ENCODE results near the gene LONRF3. TPM values are rescaled to one million over a fixed set of nuclear protein-coding genes. Genes with fewer than 3 reads are reported as not detected.

LONRF3 gene
- total and polyA plus RNA-seq, 2 of the 8 experiments (the other 6 are each of a cell fraction or from before 2014, with no cell fraction given): 0.11 TPM; not detected in 1

- no peak overlapping the region for H2AFZ ChIP-seq (ENCODE audit: low read length)
- H3K27me3 ChIP-seq (replicated peaks in 1 of 4; ENCODE audit: control insufficient read depth in 3 of 4, extremely low read depth in 1 of 4, insufficient read depth in 3 of 4, low read length in 3 of 4): no peaks in the 10 kb centered on the region
- no peak for FAIRE-seq
Observed at GRCh38 chrX:119062750-119063374, 88.4 kb downstream of the LONRF3 start.

More at GRCh38 chrX:119062750-119063374, 88.4 kb downstream of the LONRF3 start:
- Histone ChIP-seq H3K9ac (replicated peaks in 1 of 4; ENCODE audit: extremely low read depth in 1 of 4, low read depth in 3 of 4, low read length in 3 of 4) (no peak overlapping the region), H3K9me3 (ENCODE audit: insufficient read depth in 2 of 2, low read depth in 1 of 2, low read length in 1 of 2) (no peaks in the 10 kb centered on the region), H3K4me2 (ENCODE audit: insufficient read depth in 1 of 2, low read depth in 2 of 2, low read length in 2 of 2) (no peak overlapping the region), H4K91ac (replicated peaks; ENCODE audit: insufficient read length, low read length) (no peak overlapping the region), H2AK5ac (ENCODE audit: low read depth, low read length) (no peak overlapping the region), H3K4me3 (ENCODE audit: extremely low read depth in 1 of 4, insufficient read depth in 2 of 4, low read depth in 3 of 4, low read length in 4 of 4) (no peak overlapping the region), H3K23me2 (ENCODE audit: low read depth, low read length) (no peaks in the 10 kb centered on the region), H3K4me1 (replicated peaks in 1 of 4; ENCODE audit: control insufficient read depth in 3 of 4, insufficient read depth in 4 of 4, low read length in 3 of 4) (peaks cover 0 to 3% (median 0%) of the 10 kb centered on the region in 4 experiments; a peak in 2 of 7 replicates), H3K27ac (ENCODE audit: low read depth, low read length) (no peak overlapping the region), H3K14ac (ENCODE audit: insufficient read length) (no peak overlapping the region), H2BK5ac (ENCODE audit: low read depth, low read length) (no peak overlapping the region), H4K20me1 (replicated peaks in 1 of 2; ENCODE audit: control insufficient read depth in 1 of 2, insufficient read depth in 2 of 2, low read length in 2 of 2) (no peaks in the 10 kb centered on the region), H2BK12ac (ENCODE audit: low read depth, low read length) (no peak overlapping the region), H3K79me2 (ENCODE audit: control insufficient read depth in 1 of 2, insufficient read depth in 2 of 2, low read length in 2 of 2) (no peaks in the 10 kb centered on the region), H2BK120ac (replicated peaks; ENCODE audit: low read depth, low read length) (no peak overlapping the region), H2BK15ac (ENCODE audit: low read length) (no peak overlapping the region), H3K36me3 (ENCODE audit: control insufficient read depth in 2 of 4, insufficient read depth in 4 of 4, low read length in 3 of 4) (no peaks in the 10 kb centered on the region), H3K4ac (replicated peaks; ENCODE audit: insufficient read length, low read depth, low read length) (no peak overlapping the region), H3K23ac (ENCODE audit: insufficient read length) (no peak overlapping the region), H4K5ac (ENCODE audit: insufficient read length, low read depth, low read length) (no peak overlapping the region), H2BK20ac (ENCODE audit: low read length) (no peak overlapping the region), H3K79me1 (ENCODE audit: low read depth, low read length) (no peaks in the 10 kb centered on the region), H3K56ac (replicated peaks; ENCODE audit: insufficient read length, low read depth, low read length) (no peak overlapping the region), H4K8ac (ENCODE audit: extremely low read depth, insufficient read depth, low read length) (no peak overlapping the region), H3K18ac (ENCODE audit: extremely low read depth, low read length) (no peak overlapping the region)
- ChIA-PET CTCF (ENCODE audit: partially characterized antibody) (interaction anchor here (0.5 to 1.2 kb wide), 5 partner anchors 58 to 358 kb away, joined by 3 to 4 read pairs (median 3); no protein-coding TSS in a partner anchor), POLR2A (ENCODE audit: partially characterized antibody) (no interaction called here)
- 65% methylated on average over 6 of the region's 6 CpGs; no CpG with 5 or more reads in 1 of the 2 experiments for WGBS, 2 experiments (ENCODE audit: extremely low coverage in 1 of 2, insufficient coverage in 1 of 2, insufficient read length in 1 of 2, insufficient replicate concordance in 2 of 2, low coverage in 1 of 2, low lambda C conversion rate in 2 of 2, missing lambda C conversion rate in 1 of 2)
- TF ChIP-seq SUZ12 (IDR thresholded peaks at IDR 0.05; ENCODE audit: low read length) (no peak), GTF2F1 (IDR thresholded peaks at IDR 0.05; ENCODE audit: borderline replicate concordance, low read depth, low read length) (no peak), MAFK (IDR thresholded peaks at IDR 0.05; ENCODE audit: low read depth, low read length) (no peak)
- no peak for DNase-seq (ENCODE audit: low read depth in 1 of 2, low spot score in 2 of 2)
